ENCODE measurements around the gene UNC13A.

GRCh38 chr19:17562097-17562496 lies 126.1 kb downstream of the UNC13A start:
- TF ChIP-seq CTCF (IDR thresholded peaks at IDR 0.05) (no peak), POLR2AphosphoS5 (IDR thresholded peaks at IDR 0.05) (no peak), POLR2A (IDR thresholded peaks at IDR 0.05) (no peak)

All from gastroesophageal sphincter (tissue), 3 donors.